Measurements from ENCODE around the gene NT5E.

Gene NT5E

GRCh38 chr6:85449388-85449817 lies 480 bp upstream of the NT5E start:
- DNase-seq (ENCODE audit: low spot score): peak; percentile 88
- in situ Hi-C loops (cut with MboI; ENCODE audit: low pct_unique_long_range_greater_than_20kb, low sequenced_read_pairs, unreplicated experiment): no loop called here

GRCh38 chr6:85451565-85452306 lies 1.9 kb downstream of the NT5E start:
- in situ Hi-C loops (cut with MboI; ENCODE audit: low pct_unique_long_range_greater_than_20kb, low sequenced_read_pairs, unreplicated experiment): no loop called here
- TF ChIP-seq CTCF (IDR thresholded peaks at IDR 0.05; ENCODE audit: extremely low read depth, insufficient read depth, missing control alignments): no peak
- DNase-seq (ENCODE audit: low spot score): no peak

More at GRCh38 chr6:85449388-85449817, 480 bp upstream of the NT5E start:
- TF ChIP-seq CTCF (IDR thresholded peaks at IDR 0.05; ENCODE audit: extremely low read depth, insufficient read depth, missing control alignments): no peak

- no peak for DNase-seq (ENCODE audit: low spot score)
- in situ Hi-C loops (cut with MboI; ENCODE audit: low pct_unique_long_range_greater_than_20kb, low sequenced_read_pairs, unreplicated experiment): no loop called here
- TF ChIP-seq CTCF (IDR thresholded peaks at IDR 0.05; ENCODE audit: extremely low read depth, insufficient read depth, missing control alignments): no peak
Observed at GRCh38 chr6:85452441-85452881, 2.6 kb downstream of the NT5E start.

- TF ChIP-seq CTCF (IDR thresholded peaks at IDR 0.05; ENCODE audit: extremely low read depth, insufficient read depth, missing control alignments): no peak
- in situ Hi-C loops (cut with MboI; ENCODE audit: low pct_unique_long_range_greater_than_20kb, low sequenced_read_pairs, unreplicated experiment): no loop called here
Observed at GRCh38 chr6:85453052-85453451, 3.2 kb downstream of the NT5E start.

GRCh38 chr6:85453490-85453889 lies 3.6 kb downstream of the NT5E start:
- DNase-seq (ENCODE audit: low spot score): no peak
- no peak for TF ChIP-seq CTCF (IDR thresholded peaks at IDR 0.05; ENCODE audit: extremely low read depth, insufficient read depth, missing control alignments)
- in situ Hi-C loops (cut with MboI; ENCODE audit: low pct_unique_long_range_greater_than_20kb, low sequenced_read_pairs, unreplicated experiment): no loop called here

More at GRCh38 chr6:85453052-85453451, 3.2 kb downstream of the NT5E start:
- DNase-seq (ENCODE audit: low spot score): no peak

- in situ Hi-C loops (cut with MboI; ENCODE audit: low pct_unique_long_range_greater_than_20kb, low sequenced_read_pairs, unreplicated experiment): no loop called here
- no peak for TF ChIP-seq CTCF (IDR thresholded peaks at IDR 0.05; ENCODE audit: extremely low read depth, insufficient read depth, missing control alignments)
- DNase-seq (ENCODE audit: low spot score): no peak
Observed at GRCh38 chr6:85455471-85456026, 5.7 kb downstream of the NT5E start.

All from GM13977 (cell line).